Measurements from ENCODE around the gene EFCAB9. TPM values are rescaled to one million over a fixed set of nuclear protein-coding genes. Genes with fewer than 3 reads are reported as not detected.

The EFCAB9 gene
- total and polyA plus RNA-seq, 2 of the 8 experiments (the other 6 are each of a cell fraction or from before 2014, with no cell fraction given) = not detected

DNA sequence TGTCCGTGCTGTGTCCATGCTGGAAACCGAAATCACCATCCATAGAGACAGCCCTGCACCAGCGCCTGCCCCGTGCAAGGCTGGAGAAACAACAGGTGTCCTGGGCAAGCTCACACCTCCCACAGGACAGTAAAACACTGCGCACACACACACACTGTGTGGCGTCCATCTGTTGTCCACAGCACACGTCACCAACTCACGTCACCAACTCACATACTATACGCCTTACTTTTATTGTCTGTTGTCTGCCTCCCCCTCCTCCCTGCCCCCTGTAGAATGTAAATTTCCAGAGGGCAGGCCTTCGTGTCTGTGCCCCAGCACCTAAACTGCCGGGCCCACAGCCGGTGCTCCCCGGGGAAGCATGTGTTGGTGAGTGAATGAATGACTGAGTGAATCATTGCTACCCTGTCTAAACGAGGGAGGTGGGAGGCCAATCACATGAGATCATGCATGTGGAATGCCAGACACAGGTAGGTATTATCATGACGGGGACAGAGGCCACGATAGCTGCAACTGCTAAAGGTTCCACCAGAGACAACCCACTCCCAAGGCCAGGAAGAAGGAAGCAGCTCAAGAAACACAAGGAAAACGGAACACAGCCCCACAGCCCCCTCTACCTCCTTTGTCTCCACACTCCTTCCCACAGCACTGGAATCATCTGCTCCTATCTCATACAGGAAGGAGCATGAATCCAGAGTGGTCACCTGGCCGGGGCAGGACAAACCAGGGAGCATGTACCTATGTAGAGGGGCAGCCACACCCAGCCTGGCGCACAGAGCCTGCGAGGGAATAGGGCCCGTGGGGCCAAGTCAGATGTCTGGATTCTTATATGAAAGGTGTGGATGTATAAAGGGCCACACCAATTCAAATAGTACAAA, 47.9 kb upstream of the EFCAB9 start:
- Histone ChIP-seq H3K9ac (replicated peaks in 1 of 4; ENCODE audit: extremely low read depth in 1 of 4, low read depth in 3 of 4, low read length in 3 of 4) (no peak overlapping the region), H2AK5ac (ENCODE audit: low read depth, low read length) (peak overlapping the region; percentile 39; the same call in 1 of the 2 replicates), H3K18ac (ENCODE audit: extremely low read depth, low read length) (no peak overlapping the region), H3K4me1 (replicated peaks in 1 of 4; ENCODE audit: control insufficient read depth in 3 of 4, insufficient read depth in 4 of 4, low read length in 3 of 4) (peaks cover 0 to 8% (median 5%) of the 10 kb centered on the region in 4 experiments; a peak in 5 of 7 replicates), H4K5ac (ENCODE audit: insufficient read length, low read depth, low read length) (no peak overlapping the region), H2AFZ (ENCODE audit: low read length) (no peak overlapping the region), H3K9me3 (ENCODE audit: insufficient read depth in 2 of 2, low read depth in 1 of 2, low read length in 1 of 2) (no peaks in the 10 kb centered on the region), H4K8ac (ENCODE audit: extremely low read depth, insufficient read depth, low read length) (no peak overlapping the region), H2BK15ac (ENCODE audit: low read length) (peak overlapping the region; percentile 77; the same call in 1 of the 2 replicates), H3K79me1 (ENCODE audit: low read depth, low read length) (no peaks in the 10 kb centered on the region; the same call in 1 of the 2 replicates), H3K23ac (ENCODE audit: insufficient read length) (no peak overlapping the region), H2BK12ac (ENCODE audit: low read depth, low read length) (peak overlapping the region; percentile 23; the same call in 1 of the 2 replicates), H3K56ac (replicated peaks; ENCODE audit: insufficient read length, low read depth, low read length) (no peak overlapping the region), H3K4me2 (ENCODE audit: insufficient read depth in 1 of 2, low read depth in 2 of 2, low read length in 2 of 2) (no peak overlapping the region), H2BK20ac (ENCODE audit: low read length) (no peak overlapping the region; the same call in 1 of the 2 replicates), H3K4me3 (ENCODE audit: extremely low read depth in 1 of 4, insufficient read depth in 2 of 4, low read depth in 3 of 4, low read length in 4 of 4) (no peak overlapping the region), H3K27me3 (replicated peaks in 1 of 4; ENCODE audit: control insufficient read depth in 3 of 4, extremely low read depth in 1 of 4, insufficient read depth in 3 of 4, low read length in 3 of 4) (no peaks in the 10 kb centered on the region), H3K4ac (replicated peaks; ENCODE audit: insufficient read length, low read depth, low read length) (no peak overlapping the region), H3K79me2 (ENCODE audit: control insufficient read depth in 1 of 2, insufficient read depth in 2 of 2, low read length in 2 of 2) (no peaks in the 10 kb centered on the region), H4K91ac (replicated peaks; ENCODE audit: insufficient read length, low read length) (no peak overlapping the region), H2BK120ac (replicated peaks; ENCODE audit: low read depth, low read length) (no peak overlapping the region), H3K14ac (ENCODE audit: insufficient read length) (no peak overlapping the region), H3K23me2 (ENCODE audit: low read depth, low read length) (no peaks in the 10 kb centered on the region), H3K36me3 (ENCODE audit: control insufficient read depth in 2 of 4, insufficient read depth in 4 of 4, low read length in 3 of 4) (no peaks in the 10 kb centered on the region), H4K20me1 (replicated peaks in 1 of 2; ENCODE audit: control insufficient read depth in 1 of 2, insufficient read depth in 2 of 2, low read length in 2 of 2) (peaks cover 4 to 5% of the 10 kb centered on the region in 2 experiments), H2BK5ac (ENCODE audit: low read depth, low read length) (peak overlapping the region; percentile 32; the same call in 1 of the 2 replicates), H3K27ac (ENCODE audit: low read depth, low read length) (no peak overlapping the region)
- DNase-seq (ENCODE audit: low read depth in 1 of 2, low spot score in 2 of 2) = no peak
- WGBS, 2 experiments (ENCODE audit: extremely low coverage in 1 of 2, insufficient coverage in 1 of 2, insufficient read length in 1 of 2, insufficient replicate concordance in 2 of 2, low coverage in 1 of 2, low lambda C conversion rate in 2 of 2, missing lambda C conversion rate in 1 of 2) = 91% methylated on average over 21 of the region's 21 CpGs; no CpG with 5 or more reads in 1 of the 2 experiments
- ChIA-PET CTCF (ENCODE audit: partially characterized antibody) (interaction anchor here (1.7 kb wide), 1 partner anchor 22 kb away, joined by 3 read pairs; no protein-coding TSS in a partner anchor), POLR2A (ENCODE audit: partially characterized antibody) (no interaction called here)
- FAIRE-seq = no peak
- TF ChIP-seq, protein P1, sequence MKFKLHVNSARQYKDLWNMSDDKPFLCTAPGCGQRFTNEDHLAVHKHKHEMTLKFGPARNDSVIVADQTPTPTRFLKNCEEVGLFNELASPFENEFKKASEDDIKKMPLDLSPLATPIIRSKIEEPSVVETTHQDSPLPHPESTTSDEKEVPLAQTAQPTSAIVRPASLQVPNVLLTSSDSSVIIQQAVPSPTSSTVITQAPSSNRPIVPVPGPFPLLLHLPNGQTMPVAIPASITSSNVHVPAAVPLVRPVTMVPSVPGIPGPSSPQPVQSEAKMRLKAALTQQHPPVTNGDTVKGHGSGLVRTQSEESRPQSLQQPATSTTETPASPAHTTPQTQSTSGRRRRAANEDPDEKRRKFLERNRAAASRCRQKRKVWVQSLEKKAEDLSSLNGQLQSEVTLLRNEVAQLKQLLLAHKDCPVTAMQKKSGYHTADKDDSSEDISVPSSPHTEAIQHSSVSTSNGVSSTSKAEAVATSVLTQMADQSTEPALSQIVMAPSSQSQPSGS (IDR thresholded peaks at IDR 0.05; ENCODE audit: low read length) = no peak
- TF ChIP-seq BRCA1 (IDR thresholded peaks at IDR 0.05; ENCODE audit: low read depth, low read length) (no peak), CREB1 (IDR thresholded peaks at IDR 0.05) (no peak), NRF1 (IDR thresholded peaks at IDR 0.05; ENCODE audit: low read depth, low read length) (no peak)

Data from H1 (cell line).